Endometrial microvascular endothelial cells (primary cell): ENCODE results near the gene CDKN2C. TPM values are rescaled to one million over a fixed set of nuclear protein-coding genes. Genes with fewer than 3 reads are reported as not detected.
"Not testable (repeated sequence)": the region's sequence is repeated elsewhere in the genome, so short reads cannot be mapped to it uniquely, and the experiment has no call there.

Source experiments
- in situ Hi-C: cut with HindIII; loops from 2 replicates; pipeline ENCODE4 v1.10.0; 2017; ENCODE audit warnings: low sequenced_read_pairs, low pct_unique_long_range_greater_than_20kb; ENCODE audit errors: inconsistent ontology term
- total RNA-seq: library from RNA; depleted of rRNA; stranded (reverse); fragments of >200 nt; gene quantifications from one replicate; pipeline ENCODE4 v1.2.3, GENCODE V29; 2015; ENCODE audit errors: inconsistent ontology term

Gene CDKN2C
- total RNA-seq, 1 donor from 2014 or later, result 17.1 TPM

- in situ Hi-C loops, result no loop called here
Observed at GRCh38 chr1:50977575-50978143, 7.6 kb downstream of the CDKN2C start.

GRCh38 chr1:50978144-50978851 is 8.3 kb downstream of the CDKN2C start:
- in situ Hi-C loops, result no loop called here

- in situ Hi-C loops, result no loop called here
Observed at GRCh38 chr1:50978852-50979781, 9.1 kb downstream of the CDKN2C start.

GRCh38 chr1:50979937-50980336 is 9.9 kb downstream of the CDKN2C start:
- in situ Hi-C loops, result no loop called here

GRCh38 chr1:50980505-50980904 is 10.5 kb downstream of the CDKN2C start:
- in situ Hi-C loops, result no loop called here

- in situ Hi-C loops, result no loop called here
Observed at GRCh38 chr1:50981741-50982140, 11.7 kb downstream of the CDKN2C start.

- in situ Hi-C loops, result no loop called here
Observed at GRCh38 chr1:50982611-50983010, 12.6 kb downstream of the CDKN2C start.

- in situ Hi-C loops, result no loop called here
Observed at GRCh38 chr1:50983219-50983802, 13.3 kb downstream of the CDKN2C start.

GRCh38 chr1:50985094-50985493 is 15.0 kb downstream of the CDKN2C start:
- in situ Hi-C loops, result no loop called here

- in situ Hi-C loops, result no loop called here
Observed at GRCh38 chr1:50986653-50987052, 16.6 kb downstream of the CDKN2C start.

- in situ Hi-C loops, result no loop called here
Observed at GRCh38 chr1:50989694-50990093, 19.6 kb downstream of the CDKN2C start.

- in situ Hi-C loops, result no loop called here
Observed at GRCh38 chr1:50992532-50993318, 22.7 kb downstream of the CDKN2C start.

GRCh38 chr1:50993645-50994044 is 23.6 kb downstream of the CDKN2C start:
- in situ Hi-C loops, result no loop called here

- in situ Hi-C loops, result no loop called here
Observed at GRCh38 chr1:50994997-50995396, 25.0 kb downstream of the CDKN2C start.

GRCh38 chr1:50995651-50996050 is 25.6 kb downstream of the CDKN2C start:
- in situ Hi-C loops, result no loop called here

GRCh38 chr1:50996083-50996482 is 26.0 kb downstream of the CDKN2C start:
- in situ Hi-C loops, result no loop called here

GRCh38 chr1:50999375-50999774 is 29.3 kb downstream of the CDKN2C start:
- in situ Hi-C loops, result not testable (repeated sequence)

GRCh38 chr1:51000160-51000559 is 30.1 kb downstream of the CDKN2C start:
- in situ Hi-C loops, result no loop called here

- in situ Hi-C loops, result no loop called here
Observed at GRCh38 chr1:51000651-51001050, 30.6 kb downstream of the CDKN2C start.
